Measurements from ENCODE around the gene MYO3B. TPM values are rescaled to one million over a fixed set of nuclear protein-coding genes. Genes with fewer than 3 reads are reported as not detected.

MYO3B gene
- total RNA-seq, 1 experiment from 2014 or later = 0.63 TPM

DNA sequence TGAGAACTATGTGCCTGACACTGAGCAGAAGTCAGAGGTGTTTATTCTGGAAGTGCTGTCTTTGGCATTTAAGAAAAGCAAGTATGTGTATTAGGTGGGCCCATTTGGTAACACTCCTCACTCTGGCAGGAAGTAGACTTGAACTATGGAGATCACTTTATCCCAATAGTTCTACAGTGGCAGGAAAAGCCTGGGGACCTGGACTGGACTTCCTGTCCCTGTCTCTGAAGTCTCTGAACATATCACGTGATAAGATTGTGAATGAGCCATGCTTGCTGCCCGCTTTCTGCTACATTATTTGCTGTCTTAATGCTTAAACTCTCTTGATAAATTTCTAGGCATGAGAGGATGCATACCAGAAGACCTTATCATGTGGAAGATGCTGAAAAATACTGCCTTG, 203.7 kb downstream of the MYO3B start:
- Histone ChIP-seq H3K9ac (ENCODE audit: extremely low read depth, insufficient read length, low read length) (no peak overlapping the region), H3K27me3 (ENCODE audit: insufficient read depth, low read length) (no peaks in the 10 kb centered on the region; the same call in 1 of the 2 replicates), H4K20me1 (ENCODE audit: control insufficient read depth, insufficient read depth, insufficient read length) (no peaks in the 10 kb centered on the region), H2AK5ac (ENCODE audit: insufficient read length, low read length) (no peak overlapping the region), H2AFZ (ENCODE audit: low read length) (no peak overlapping the region), H2BK15ac (ENCODE audit: low read depth, low read length) (no peak overlapping the region), H3K14ac (ENCODE audit: insufficient read depth, low read length) (no peak overlapping the region), H3K4ac (ENCODE audit: low read depth, low read length) (no peak overlapping the region), H3K23ac (ENCODE audit: insufficient read length, low read depth, low read length) (no peak overlapping the region), H4K8ac (replicated peaks; ENCODE audit: insufficient read length, low read depth, low read length) (no peak overlapping the region), H3K27ac (ENCODE audit: insufficient read length, low read depth, low read length) (no peak overlapping the region), H4K91ac (ENCODE audit: insufficient read length, low read depth, low read length) (no peak overlapping the region), H2BK20ac (ENCODE audit: low read depth, low read length, poor library complexity, severe bottlenecking) (no peak overlapping the region), H3K9me3 (ENCODE audit: control insufficient read depth, low read depth, low read length) (no peaks in the 10 kb centered on the region), H3K56ac (ENCODE audit: insufficient read length, low read depth, low read length) (no peak overlapping the region), H3T11ph (ENCODE audit: low read length) (no peak overlapping the region), H2BK12ac (ENCODE audit: insufficient read length, low read depth, low read length) (no peak overlapping the region), H3K18ac (ENCODE audit: insufficient read length, low read depth, low read length) (no peak overlapping the region), H3K4me2 (ENCODE audit: insufficient read depth, insufficient read length, low read length) (no peak overlapping the region), H3K4me1 (ENCODE audit: insufficient read depth, low read length) (no peaks in the 10 kb centered on the region), H4K5ac (ENCODE audit: insufficient read length, low read depth, low read length) (no peak overlapping the region), H3K23me2 (ENCODE audit: insufficient read length, low read depth, low read length, poor library complexity, severe bottlenecking) (no peaks in the 10 kb centered on the region), H2BK5ac (ENCODE audit: insufficient read length, low read length) (no peak overlapping the region), H3K79me1 (ENCODE audit: insufficient read depth, low read depth, low read length, poor library complexity, severe bottlenecking) (no peaks in the 10 kb centered on the region), H2BK120ac (ENCODE audit: low read depth, low read length, poor library complexity, severe bottlenecking) (no peak overlapping the region), H3K79me2 (ENCODE audit: insufficient read depth, low read length) (no peaks in the 10 kb centered on the region)
- peaks cover 1% of the 10 kb centered on the region for H3K27me3 Mint-ChIP-seq (ENCODE audit: low read depth)
- H3K4me3 Mint-ChIP-seq = no peak overlapping the region
- H3K9me3 Mint-ChIP-seq = no peaks in the 10 kb centered on the region
- H3K4me1 Mint-ChIP-seq = no peaks in the 10 kb centered on the region
- H3K27ac Mint-ChIP-seq = no peak overlapping the region
- TF ChIP-seq, protein P1, sequence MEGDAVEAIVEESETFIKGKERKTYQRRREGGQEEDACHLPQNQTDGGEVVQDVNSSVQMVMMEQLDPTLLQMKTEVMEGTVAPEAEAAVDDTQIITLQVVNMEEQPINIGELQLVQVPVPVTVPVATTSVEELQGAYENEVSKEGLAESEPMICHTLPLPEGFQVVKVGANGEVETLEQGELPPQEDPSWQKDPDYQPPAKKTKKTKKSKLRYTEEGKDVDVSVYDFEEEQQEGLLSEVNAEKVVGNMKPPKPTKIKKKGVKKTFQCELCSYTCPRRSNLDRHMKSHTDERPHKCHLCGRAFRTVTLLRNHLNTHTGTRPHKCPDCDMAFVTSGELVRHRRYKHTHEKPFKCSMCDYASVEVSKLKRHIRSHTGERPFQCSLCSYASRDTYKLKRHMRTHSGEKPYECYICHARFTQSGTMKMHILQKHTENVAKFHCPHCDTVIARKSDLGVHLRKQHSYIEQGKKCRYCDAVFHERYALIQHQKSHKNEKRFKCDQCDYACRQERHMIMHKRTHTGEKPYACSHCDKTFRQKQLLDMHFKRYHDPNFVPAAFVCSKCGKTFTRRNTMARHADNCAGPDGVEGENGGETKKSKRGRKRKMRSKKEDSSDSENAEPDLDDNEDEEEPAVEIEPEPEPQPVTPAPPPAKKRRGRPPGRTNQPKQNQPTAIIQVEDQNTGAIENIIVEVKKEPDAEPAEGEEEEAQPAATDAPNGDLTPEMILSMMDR (conservative IDR thresholded peaks at IDR 0.05) = no peak
- DNase-seq = no peak
- H3K36me3 Mint-ChIP-seq (ENCODE audit: insufficient read depth in 1 of 3, low read depth in 3 of 3) = no peaks in the 10 kb centered on the region
- WGBS (ENCODE audit: extremely low coverage, insufficient read length, low lambda C conversion rate) = no CpG with 5 or more reads among the region's 2 CpGs

All from H9 (cell line).